OCI-LY3 (cell line): ENCODE data around the gene FREY1.

Experiments used
- EZH2phosphoT487 ChIP-seq: fragments of 200-600 bp; shearing (Covaris generic); IDR thresholded peaks from 2 replicates; pipeline ENCODE4 v1.6.1; 2018; ENCODE audit warnings: antibody characterized with exemption, mixed run types, low read depth
- TF ChIP-seq, protein P1 (sequence below): fragments of 200-600, 300-600 bp; sonication (generic); IDR thresholded peaks from 2 replicates; pipeline ENCODE4 v1.5.1; 2014; ENCODE audit warnings: antibody characterized with exemption, low read length, low read depth

DNA sequence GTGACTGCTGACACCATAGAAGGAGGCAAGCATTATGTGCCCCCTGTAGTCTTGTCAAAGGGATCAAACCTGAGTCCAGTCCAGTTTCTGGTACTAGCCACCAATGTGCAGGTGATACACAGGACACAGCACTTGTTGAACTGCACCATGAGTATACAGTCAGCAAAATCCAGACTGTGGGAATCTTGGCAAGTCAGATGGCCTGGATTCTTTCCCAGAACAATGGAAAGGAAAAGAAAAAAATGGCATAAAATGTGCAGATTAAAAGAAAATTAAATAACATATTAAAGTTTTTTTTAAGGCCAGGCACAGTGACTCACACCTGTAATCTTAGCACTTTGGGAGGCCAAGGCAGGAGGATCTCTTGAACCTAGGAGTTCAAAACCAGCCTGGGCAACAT, 43.0 kb downstream of the FREY1 start:
- TF ChIP-seq, protein P1, sequence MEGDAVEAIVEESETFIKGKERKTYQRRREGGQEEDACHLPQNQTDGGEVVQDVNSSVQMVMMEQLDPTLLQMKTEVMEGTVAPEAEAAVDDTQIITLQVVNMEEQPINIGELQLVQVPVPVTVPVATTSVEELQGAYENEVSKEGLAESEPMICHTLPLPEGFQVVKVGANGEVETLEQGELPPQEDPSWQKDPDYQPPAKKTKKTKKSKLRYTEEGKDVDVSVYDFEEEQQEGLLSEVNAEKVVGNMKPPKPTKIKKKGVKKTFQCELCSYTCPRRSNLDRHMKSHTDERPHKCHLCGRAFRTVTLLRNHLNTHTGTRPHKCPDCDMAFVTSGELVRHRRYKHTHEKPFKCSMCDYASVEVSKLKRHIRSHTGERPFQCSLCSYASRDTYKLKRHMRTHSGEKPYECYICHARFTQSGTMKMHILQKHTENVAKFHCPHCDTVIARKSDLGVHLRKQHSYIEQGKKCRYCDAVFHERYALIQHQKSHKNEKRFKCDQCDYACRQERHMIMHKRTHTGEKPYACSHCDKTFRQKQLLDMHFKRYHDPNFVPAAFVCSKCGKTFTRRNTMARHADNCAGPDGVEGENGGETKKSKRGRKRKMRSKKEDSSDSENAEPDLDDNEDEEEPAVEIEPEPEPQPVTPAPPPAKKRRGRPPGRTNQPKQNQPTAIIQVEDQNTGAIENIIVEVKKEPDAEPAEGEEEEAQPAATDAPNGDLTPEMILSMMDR = no peak
- no peak for TF ChIP-seq EZH2phosphoT487
